Keratinocyte (primary cell): ENCODE data around the gene C15orf40. TPM values are rescaled to one million over a fixed set of nuclear protein-coding genes. Genes with fewer than 3 reads are reported as not detected.

Experiments used
- DNase-seq: peaks from one replicate; pipeline ENCODE4 v3.0.0-alpha.2; 2011; ENCODE audit warnings: low read depth, missing footprints, low spot score
- FAIRE-seq: peaks from 2 replicates; lab custom pipeline; 2011; peaks lifted over from hg19 to GRCh38; lab: Jason Lieb, UNC
- H2AFZ ChIP-seq: 2 replicates; pipeline ENCODE4 v1.6.0; 2012; ENCODE audit warnings: low read length, control low read depth, inconsistent platforms; ENCODE audit not compliant: control insufficient read depth
- H3K27ac ChIP-seq: 2 replicates; pipeline ENCODE4 v1.5.1; 2011; ENCODE audit warnings: low read length; ENCODE audit not compliant: control insufficient read depth, insufficient read depth
- H3K27me3 ChIP-seq: 3 replicates; pipeline ENCODE4 v1.6.0; 2011; ENCODE audit warnings: low read length; ENCODE audit not compliant: control insufficient read depth, insufficient read depth; ENCODE audit errors: extremely low read depth
- H3K36me3 ChIP-seq, 2 experiments: 2 replicates in 1 of 2; 3 replicates in 1 of 2; pipeline ENCODE4 v1.5.1; 2011; ENCODE audit warnings: low read length in 2 of 2, mild to moderate bottlenecking in 1 of 2; ENCODE audit not compliant: control insufficient read depth in 2 of 2, insufficient read depth in 2 of 2; ENCODE audit errors: extremely low read depth in 1 of 2
- H3K4me1 ChIP-seq: 3 replicates; pipeline ENCODE4 v1.5.1; 2011; ENCODE audit warnings: low read length; ENCODE audit not compliant: control insufficient read depth, insufficient read depth; ENCODE audit errors: extremely low read depth
- H3K4me2 ChIP-seq: 3 replicates; pipeline ENCODE4 v1.6.0; 2011; ENCODE audit warnings: low read depth, low read length; ENCODE audit not compliant: control insufficient read depth, insufficient read depth; ENCODE audit errors: extremely low read depth
- H3K4me3 ChIP-seq, 3 experiments: fragments of 200-600 bp in 1 of 3; sonication (generic) in 1 of 3; 2 replicates in 2 of 3; 3 replicates in 1 of 3; pipeline ENCODE4 v1.5.1; 2011 to 2016; ENCODE audit warnings: low read length in 3 of 3, mild to moderate bottlenecking in 3 of 3, control low read depth in 2 of 3, inconsistent platforms in 1 of 3, low read depth in 1 of 3, mixed read lengths in 1 of 3, mixed run types in 1 of 3, moderate library complexity in 1 of 3; ENCODE audit not compliant: control insufficient read depth in 2 of 3, insufficient read depth in 2 of 3; ENCODE audit errors: extremely low read depth in 1 of 3
- H3K79me2 ChIP-seq: 2 replicates; pipeline ENCODE4 v1.6.0; 2012; ENCODE audit warnings: low read length; ENCODE audit not compliant: control insufficient read depth, insufficient read depth
- H3K9ac ChIP-seq: 3 replicates; pipeline ENCODE4 v1.6.0; 2011; ENCODE audit warnings: low read length; ENCODE audit not compliant: control insufficient read depth, insufficient read depth; ENCODE audit errors: extremely low read depth
- H3K9me1 ChIP-seq: 3 replicates; pipeline ENCODE4 v1.6.0; 2011; ENCODE audit warnings: low read length; ENCODE audit not compliant: control insufficient read depth, insufficient read depth; ENCODE audit errors: extremely low read depth
- H3K9me3 ChIP-seq: 2 replicates; pipeline ENCODE4 v1.5.1; 2012; ENCODE audit warnings: low read depth, low read length; ENCODE audit not compliant: control insufficient read depth
- H4K20me1 ChIP-seq: 3 replicates; pipeline ENCODE4 v1.6.0; 2011; ENCODE audit warnings: low read length; ENCODE audit not compliant: control insufficient read depth, insufficient read depth; ENCODE audit errors: extremely low read depth
- EZH2 ChIP-seq: IDR thresholded peaks from one replicate; pipeline ENCODE4 v1.6.1; 2012; ENCODE audit warnings: inconsistent platforms, mild to moderate bottlenecking, low read length, moderate library complexity
- dilution Hi-C: fragments of 300-500 bp; cut with MboI; formaldehyde crosslinking; loops from one replicate; pipeline ENCODE4 v1.7.0; 2020; ENCODE audit warnings: low sequenced_read_pairs; ENCODE audit not compliant: extremely low pct_ligation_motif_present
- polyA plus RNA-seq, 5 experiments: library from polyadenylated mRNA; depleted of rRNA in 3 of 5; stranded (reverse) in 3 of 5; stranded (forward) in 1 of 5; unstranded in 1 of 5; fragments of >200 nt; gene quantifications; 1 replicate in 1 of 5; 2 replicates in 3 of 5; 3 replicates in 1 of 5; pipeline versions ENCODE4 v1.2.1 to v1.2.3, GENCODE V29; 2011 to 2012; ENCODE audit warnings: missing spikeins in 2 of 5, low read depth in 1 of 5, low replicate concordance in 1 of 5
- TF ChIP-seq, protein P1 (sequence below), 3 experiments: IDR thresholded peaks in 1 of 3; conservative IDR thresholded peaks in 1 of 3; optimal IDR thresholded peaks in 1 of 3; 2 replicates in 2 of 3; 3 replicates in 1 of 3; pipeline versions ENCODE3 to v1.5.1; 2011; ENCODE audit warnings: low read length in 3 of 3, mild to moderate bottlenecking in 3 of 3, moderate library complexity in 2 of 3, control low read depth in 1 of 3, inconsistent platforms in 1 of 3; ENCODE audit not compliant: insufficient read depth in 2 of 3; ENCODE audit errors: extremely low read depth in 1 of 3

Gene C15orf40
- polyA plus RNA-seq, 1 donor (not counting 4 experiments of a cell fraction or from before 2014, with no cell fraction given): 26.6 TPM

GRCh38 chr15:82963471-82964341 lies 47.7 kb downstream of the C15orf40 start:
- Histone ChIP-seq H3K27ac (no peak overlapping the region), H2AFZ (no peak overlapping the region), H3K36me3 (no peaks in the 10 kb centered on the region), H3K9me3 (no peaks in the 10 kb centered on the region), H3K9me1 (no peaks in the 10 kb centered on the region), H4K20me1 (no peaks in the 10 kb centered on the region), H3K4me2 (no peak overlapping the region), H3K4me1 (peaks cover 5% of the 10 kb centered on the region), H3K79me2 (no peaks in the 10 kb centered on the region), H3K4me3 (no peak overlapping the region), H3K27me3 (no peaks in the 10 kb centered on the region), H3K9ac (no peak overlapping the region)
- dilution Hi-C loops: no loop called here
- DNase-seq: no peak
- no peak for FAIRE-seq
- no peak for TF ChIP-seq EZH2
- TF ChIP-seq, protein P1, sequence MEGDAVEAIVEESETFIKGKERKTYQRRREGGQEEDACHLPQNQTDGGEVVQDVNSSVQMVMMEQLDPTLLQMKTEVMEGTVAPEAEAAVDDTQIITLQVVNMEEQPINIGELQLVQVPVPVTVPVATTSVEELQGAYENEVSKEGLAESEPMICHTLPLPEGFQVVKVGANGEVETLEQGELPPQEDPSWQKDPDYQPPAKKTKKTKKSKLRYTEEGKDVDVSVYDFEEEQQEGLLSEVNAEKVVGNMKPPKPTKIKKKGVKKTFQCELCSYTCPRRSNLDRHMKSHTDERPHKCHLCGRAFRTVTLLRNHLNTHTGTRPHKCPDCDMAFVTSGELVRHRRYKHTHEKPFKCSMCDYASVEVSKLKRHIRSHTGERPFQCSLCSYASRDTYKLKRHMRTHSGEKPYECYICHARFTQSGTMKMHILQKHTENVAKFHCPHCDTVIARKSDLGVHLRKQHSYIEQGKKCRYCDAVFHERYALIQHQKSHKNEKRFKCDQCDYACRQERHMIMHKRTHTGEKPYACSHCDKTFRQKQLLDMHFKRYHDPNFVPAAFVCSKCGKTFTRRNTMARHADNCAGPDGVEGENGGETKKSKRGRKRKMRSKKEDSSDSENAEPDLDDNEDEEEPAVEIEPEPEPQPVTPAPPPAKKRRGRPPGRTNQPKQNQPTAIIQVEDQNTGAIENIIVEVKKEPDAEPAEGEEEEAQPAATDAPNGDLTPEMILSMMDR (optimal IDR thresholded peaks at IDR 0.05 in 1 of 3, IDR thresholded peaks at IDR 0.05 in 1 of 3, conservative IDR thresholded peaks at IDR 0.05 in 1 of 3; ENCODE audit: extremely low read depth in 1 of 3, insufficient read depth in 2 of 3, low read length in 3 of 3): no peak

- H3K36me3 ChIP-seq: no peaks in the 10 kb centered on the region
- peaks cover 11% of the 10 kb centered on the region for H3K4me1 ChIP-seq
- no peaks in the 10 kb centered on the region for H3K79me2 ChIP-seq
- no peak for TF ChIP-seq EZH2
- TF ChIP-seq, protein P1 (optimal IDR thresholded peaks at IDR 0.05 in 1 of 3, IDR thresholded peaks at IDR 0.05 in 1 of 3, conservative IDR thresholded peaks at IDR 0.05 in 1 of 3; ENCODE audit: extremely low read depth in 1 of 3, insufficient read depth in 2 of 3, low read length in 3 of 3): no peak
- no peak overlapping the region for H3K27ac ChIP-seq
- DNase-seq: no peak
- no peak overlapping the region for H2AFZ ChIP-seq
- H3K9me3 ChIP-seq: no peaks in the 10 kb centered on the region
- dilution Hi-C loops: no loop called here
- no peaks in the 10 kb centered on the region for H3K27me3 ChIP-seq
- no peak overlapping the region for H3K4me3 ChIP-seq
- no peak for FAIRE-seq
- no peak overlapping the region for H3K9ac ChIP-seq
- no peaks in the 10 kb centered on the region for H4K20me1 ChIP-seq
- H3K4me2 ChIP-seq: no peak overlapping the region
- H3K9me1 ChIP-seq: no peaks in the 10 kb centered on the region
Measured at GRCh38 chr15:82960766-82961165, 50.7 kb downstream of the C15orf40 start.
